ENCODE data around the gene MAN1A1. TPM values are rescaled to one million over a fixed set of nuclear protein-coding genes. Genes with fewer than 3 reads are reported as not detected.

Gene MAN1A1
- total RNA-seq, 1 donor = 33.4 TPM

DNA sequence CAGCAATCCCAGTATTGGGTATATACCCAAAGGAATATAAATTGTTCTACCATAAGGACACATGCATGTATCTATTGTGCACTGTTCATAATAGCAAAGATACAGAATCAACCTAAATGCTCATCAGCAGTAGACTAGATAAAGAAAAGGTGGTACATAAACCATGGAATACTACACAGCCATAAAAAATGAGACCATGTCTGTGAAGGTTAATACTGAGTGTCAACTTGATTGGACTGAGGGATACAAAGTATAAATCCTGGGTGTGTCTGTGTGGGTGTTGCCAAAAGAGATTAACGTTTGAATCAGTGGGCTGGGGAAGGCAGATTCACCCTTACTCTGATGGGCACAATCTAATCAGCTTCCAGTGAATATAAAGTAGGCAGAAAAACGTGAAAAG, 86.9 kb downstream of the MAN1A1 start:
- peaks cover 2% of the 10 kb centered on the region for H3K4me1 ChIP-seq (ENCODE audit: insufficient read depth, low read length)
- no peak overlapping the region for H3K4me3 ChIP-seq (ENCODE audit: low read length)
- no peaks in the 10 kb centered on the region for H3K9me3 ChIP-seq (ENCODE audit: low read depth, low read length)
- H3K27me3 ChIP-seq (ENCODE audit: insufficient read depth, low read length) = no peaks in the 10 kb centered on the region

DNA sequence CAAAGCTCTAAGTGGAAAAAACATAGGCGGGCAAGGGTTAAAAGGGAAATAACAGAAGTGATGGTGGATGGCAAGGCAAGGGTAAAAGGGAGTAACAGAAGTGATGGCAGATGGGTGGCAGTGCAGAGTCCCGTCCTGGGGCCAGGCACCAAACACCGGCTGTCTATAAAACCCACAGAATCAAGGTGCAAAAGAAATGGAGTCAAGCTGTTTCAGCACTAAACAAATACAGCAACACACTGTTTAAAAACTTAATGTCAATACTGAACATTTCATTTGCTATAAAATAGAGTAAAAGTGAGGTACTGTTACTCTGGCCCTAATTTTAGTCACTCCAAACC, 87.6 kb downstream of the MAN1A1 start:
- no peaks in the 10 kb centered on the region for H3K27me3 ChIP-seq (ENCODE audit: insufficient read depth, low read length)

DNA sequence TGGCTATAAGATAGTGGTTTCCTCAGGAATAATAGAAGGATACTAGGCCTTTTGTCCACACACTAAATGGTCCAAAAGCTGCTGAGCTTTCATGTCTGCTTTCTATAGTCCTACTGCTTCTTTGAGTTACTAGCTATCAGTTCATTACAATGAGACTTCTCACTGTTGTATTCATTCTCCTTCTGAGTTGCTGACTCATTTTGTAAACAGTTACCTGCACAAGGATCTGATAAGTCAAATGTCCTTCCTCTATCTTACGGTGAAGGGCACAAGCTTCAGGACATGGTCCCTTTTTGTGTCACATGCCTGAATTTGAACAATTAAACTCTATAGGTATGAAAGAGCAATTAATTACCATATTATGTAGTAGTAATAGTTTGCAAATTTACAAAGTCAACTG, 90.5 kb downstream of the MAN1A1 start:
- Histone ChIP-seq H3K4me1 (ENCODE audit: insufficient read depth, low read length) (no peaks in the 10 kb centered on the region), H3K27me3 (ENCODE audit: insufficient read depth, low read length) (no peaks in the 10 kb centered on the region), H3K4me3 (ENCODE audit: low read length) (no peak overlapping the region), H3K9me3 (ENCODE audit: low read depth, low read length) (no peaks in the 10 kb centered on the region)

More for the DNA sequence above, 87.6 kb downstream of the MAN1A1 start:
- no peak overlapping the region for H3K4me3 ChIP-seq (ENCODE audit: low read length)
- H3K9me3 ChIP-seq (ENCODE audit: low read depth, low read length) = no peaks in the 10 kb centered on the region
- H3K4me1 ChIP-seq (ENCODE audit: insufficient read depth, low read length) = no peaks in the 10 kb centered on the region

DNA sequence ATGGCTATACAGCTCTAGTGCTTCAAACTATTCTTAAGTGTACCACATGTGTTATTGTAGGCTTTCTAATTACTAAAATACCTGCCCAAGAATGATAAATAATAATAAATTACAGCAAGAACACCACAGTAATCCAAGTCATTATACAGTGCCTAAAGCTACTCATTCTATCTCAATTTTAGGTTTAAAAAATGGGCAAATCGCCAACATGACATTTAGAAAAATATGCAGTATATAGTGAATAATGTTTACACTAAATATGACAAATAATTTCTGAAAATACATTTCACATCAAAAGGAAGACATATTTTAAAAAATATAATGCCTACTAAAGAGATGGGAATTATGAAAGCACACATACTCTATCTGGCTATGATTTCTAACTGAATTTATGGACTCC, 91.8 kb downstream of the MAN1A1 start:
- no peaks in the 10 kb centered on the region for H3K4me1 ChIP-seq (ENCODE audit: insufficient read depth, low read length)
- no peaks in the 10 kb centered on the region for H3K27me3 ChIP-seq (ENCODE audit: insufficient read depth, low read length)
- no peak overlapping the region for H3K4me3 ChIP-seq (ENCODE audit: low read length)
- H3K9me3 ChIP-seq (ENCODE audit: low read depth, low read length) = no peaks in the 10 kb centered on the region

DNA sequence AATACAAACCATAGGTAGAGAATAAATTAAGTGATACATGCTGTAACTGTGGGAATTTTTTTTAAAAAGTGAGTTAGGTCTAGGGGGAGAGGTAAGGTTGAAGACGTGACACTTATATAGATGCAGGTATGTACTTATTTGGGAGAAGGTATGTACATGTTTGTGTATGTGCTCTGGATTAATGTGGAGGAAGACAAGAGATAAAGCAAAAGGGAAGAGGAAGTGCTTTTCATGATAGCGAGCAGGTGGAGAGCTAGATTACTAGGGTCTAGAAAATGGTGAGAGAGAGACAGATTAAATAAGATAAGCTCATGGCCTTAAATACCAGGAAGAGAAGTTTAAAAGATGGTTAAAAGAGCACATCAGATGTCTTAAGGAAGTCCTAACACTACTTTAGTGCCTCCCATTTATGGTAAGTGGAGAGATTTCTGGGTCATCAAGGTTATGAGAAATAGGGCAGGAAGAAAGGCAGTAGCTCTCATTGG, 92.5 kb downstream of the MAN1A1 start:
- Histone ChIP-seq H3K4me1 (ENCODE audit: insufficient read depth, low read length) (no peaks in the 10 kb centered on the region), H3K4me3 (ENCODE audit: low read length) (no peak overlapping the region), H3K9me3 (ENCODE audit: low read depth, low read length) (no peaks in the 10 kb centered on the region), H3K27me3 (ENCODE audit: insufficient read depth, low read length) (no peaks in the 10 kb centered on the region)

DNA sequence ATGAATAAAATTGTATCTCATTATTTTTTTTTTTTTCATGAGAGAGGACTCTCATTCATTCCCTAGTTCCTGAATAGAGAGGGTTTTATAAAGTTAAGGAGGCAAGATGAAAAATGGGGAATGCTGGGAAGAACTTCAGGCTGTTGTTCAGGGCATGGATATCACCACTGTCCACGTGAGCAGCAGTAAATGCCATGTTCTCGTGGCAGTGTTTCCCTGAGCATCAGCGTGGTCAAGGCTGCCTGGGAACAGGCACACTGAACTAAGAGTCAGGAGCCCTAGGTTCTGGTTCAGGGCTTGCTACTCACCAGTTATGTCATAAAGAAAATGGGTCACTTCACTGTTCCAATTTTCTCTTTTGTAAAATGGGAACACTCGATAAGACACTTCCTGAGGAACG, 93.2 kb downstream of the MAN1A1 start:
- Histone ChIP-seq H3K4me1 (ENCODE audit: insufficient read depth, low read length) (no peaks in the 10 kb centered on the region), H3K27me3 (ENCODE audit: insufficient read depth, low read length) (no peaks in the 10 kb centered on the region), H3K9me3 (ENCODE audit: low read depth, low read length) (no peaks in the 10 kb centered on the region), H3K4me3 (ENCODE audit: low read length) (no peak overlapping the region)

DNA sequence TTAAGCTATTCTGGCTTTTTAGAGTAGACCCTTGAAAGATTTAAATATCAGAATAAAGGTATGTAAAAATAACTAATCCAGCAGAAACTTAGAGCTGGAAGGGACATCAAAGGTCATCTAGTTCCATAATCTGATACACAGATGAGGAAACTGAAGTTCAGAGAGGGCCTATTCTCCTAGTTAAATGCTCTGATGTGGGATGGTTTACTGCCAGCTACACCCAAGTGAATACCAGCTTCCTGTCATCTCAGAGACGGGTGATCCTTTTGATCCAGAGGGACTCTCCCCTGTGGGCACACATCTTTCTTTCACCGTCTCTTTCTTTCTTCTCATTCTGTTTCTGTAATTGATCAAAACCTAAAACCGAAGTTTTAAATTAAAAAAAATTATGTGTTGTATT, 94.1 kb downstream of the MAN1A1 start:
- H3K4me1 ChIP-seq (ENCODE audit: insufficient read depth, low read length) = no peaks in the 10 kb centered on the region
- H3K4me3 ChIP-seq (ENCODE audit: low read length) = no peak overlapping the region
- H3K27me3 ChIP-seq (ENCODE audit: insufficient read depth, low read length) = no peaks in the 10 kb centered on the region
- no peaks in the 10 kb centered on the region for H3K9me3 ChIP-seq (ENCODE audit: low read depth, low read length)

DNA sequence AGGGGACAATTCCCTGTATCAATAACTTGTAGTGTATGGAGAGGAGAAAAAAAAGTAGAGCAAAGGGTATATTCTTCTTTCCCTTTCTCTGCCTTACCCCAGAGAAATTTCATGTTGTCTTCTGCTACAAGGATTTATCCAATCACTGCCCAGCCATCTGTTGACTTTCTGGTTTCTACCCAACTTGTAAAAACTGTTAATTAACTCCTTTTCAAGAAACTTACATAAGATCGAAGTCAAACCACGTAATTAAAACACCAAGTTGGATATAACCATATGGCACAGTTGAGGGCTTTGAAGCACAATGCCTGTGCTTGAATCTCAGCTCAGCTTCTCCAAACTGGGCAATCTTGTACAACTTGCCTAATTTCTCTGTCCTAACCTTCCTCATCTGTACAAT, 99.5 kb downstream of the MAN1A1 start:
- Histone ChIP-seq H3K4me1 (ENCODE audit: insufficient read depth, low read length) (no peaks in the 10 kb centered on the region), H3K9me3 (ENCODE audit: low read depth, low read length) (no peaks in the 10 kb centered on the region), H3K4me3 (ENCODE audit: low read length) (no peak overlapping the region), H3K27me3 (ENCODE audit: insufficient read depth, low read length) (no peaks in the 10 kb centered on the region)

DNA sequence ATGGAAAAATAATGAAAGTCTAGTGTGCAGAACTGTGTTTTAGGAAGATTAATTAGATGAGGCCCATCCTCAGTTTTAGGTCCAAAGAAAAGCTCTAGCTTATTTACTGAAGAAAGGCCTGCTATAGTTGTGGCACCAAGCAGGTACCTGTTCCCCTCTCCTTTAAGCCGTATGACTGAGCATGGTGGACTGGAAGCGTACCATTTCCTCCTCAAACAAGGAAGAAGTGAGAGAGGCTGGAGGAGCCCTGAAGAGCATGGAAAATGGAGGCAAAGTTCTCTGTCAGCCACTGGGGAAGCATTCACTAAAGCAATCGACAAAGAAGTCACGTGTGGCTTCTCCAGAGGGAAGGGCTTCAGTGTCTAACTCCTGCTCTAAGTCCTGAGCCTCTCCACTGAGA, 100.2 kb downstream of the MAN1A1 start:
- no peaks in the 10 kb centered on the region for H3K9me3 ChIP-seq (ENCODE audit: low read depth, low read length)
- no peaks in the 10 kb centered on the region for H3K27me3 ChIP-seq (ENCODE audit: insufficient read depth, low read length)
- no peaks in the 10 kb centered on the region for H3K4me1 ChIP-seq (ENCODE audit: insufficient read depth, low read length)
- H3K4me3 ChIP-seq (ENCODE audit: low read length) = no peak overlapping the region

DNA sequence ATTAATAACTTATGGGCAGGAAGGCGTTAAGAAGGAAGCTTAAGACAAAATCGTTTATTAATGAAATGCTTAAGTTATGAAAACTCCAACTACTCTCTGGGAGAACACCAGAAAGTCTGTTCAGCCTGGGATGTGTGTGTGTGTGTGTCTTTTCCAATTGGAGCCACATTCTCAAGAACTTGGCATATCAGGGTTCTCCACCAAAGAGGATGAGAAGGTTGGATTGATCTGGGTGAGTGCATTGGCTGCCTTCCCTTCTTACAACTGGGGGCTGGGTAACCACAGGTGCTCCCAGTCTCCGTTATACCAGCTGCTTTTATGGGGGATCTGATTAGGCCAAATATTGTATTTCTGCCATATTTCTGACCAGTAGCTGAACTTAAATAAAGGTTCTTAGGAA, 102.1 kb downstream of the MAN1A1 start:
- Histone ChIP-seq H3K4me3 (ENCODE audit: low read length) (no peak overlapping the region), H3K4me1 (ENCODE audit: insufficient read depth, low read length) (no peaks in the 10 kb centered on the region), H3K27me3 (ENCODE audit: insufficient read depth, low read length) (no peaks in the 10 kb centered on the region), H3K9me3 (ENCODE audit: low read depth, low read length) (no peaks in the 10 kb centered on the region)

DNA sequence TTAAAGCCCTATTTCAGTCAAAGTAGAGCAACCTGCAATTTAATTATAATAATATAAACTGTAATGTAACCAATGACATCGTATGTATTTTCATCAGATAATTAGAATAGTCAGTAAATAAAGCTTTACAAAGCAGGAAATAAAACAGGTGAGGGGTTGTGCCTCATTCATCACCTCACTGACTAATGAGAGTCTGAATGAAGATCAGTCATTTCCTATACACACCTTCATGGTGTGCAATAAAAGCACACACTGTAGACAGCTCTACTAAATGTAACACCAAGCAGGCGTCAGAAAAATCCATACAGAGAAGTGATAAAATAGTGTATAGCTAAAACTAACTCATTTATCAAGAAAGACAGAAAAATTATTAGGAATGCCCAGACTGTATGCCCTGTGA, 105.9 kb downstream of the MAN1A1 start:
- Histone ChIP-seq H3K9me3 (ENCODE audit: low read depth, low read length) (no peaks in the 10 kb centered on the region), H3K4me1 (ENCODE audit: insufficient read depth, low read length) (no peaks in the 10 kb centered on the region), H3K27me3 (ENCODE audit: insufficient read depth, low read length) (no peaks in the 10 kb centered on the region), H3K4me3 (ENCODE audit: low read length) (no peak overlapping the region)

DNA sequence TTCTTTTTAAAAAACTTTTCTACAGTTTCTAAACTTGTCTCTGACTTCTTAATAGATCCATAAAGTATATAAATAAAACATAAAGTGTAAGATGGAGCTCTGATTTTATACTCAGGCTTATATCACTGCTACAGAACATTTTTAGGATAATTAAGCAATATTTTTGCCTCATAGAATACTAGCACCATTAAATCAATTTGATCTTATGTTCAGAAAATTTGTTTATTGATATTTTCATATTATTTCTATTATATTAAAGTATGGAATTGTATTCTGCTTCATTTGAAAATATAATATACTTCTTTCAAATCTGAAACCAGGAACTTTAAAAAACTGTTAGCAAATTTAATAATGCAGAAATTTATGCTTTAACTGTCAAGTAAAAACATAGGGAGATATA, 106.5 kb downstream of the MAN1A1 start:
- Histone ChIP-seq H3K4me1 (ENCODE audit: insufficient read depth, low read length) (no peaks in the 10 kb centered on the region), H3K27me3 (ENCODE audit: insufficient read depth, low read length) (no peaks in the 10 kb centered on the region), H3K9me3 (ENCODE audit: low read depth, low read length) (no peaks in the 10 kb centered on the region), H3K4me3 (ENCODE audit: low read length) (no peak overlapping the region)

DNA sequence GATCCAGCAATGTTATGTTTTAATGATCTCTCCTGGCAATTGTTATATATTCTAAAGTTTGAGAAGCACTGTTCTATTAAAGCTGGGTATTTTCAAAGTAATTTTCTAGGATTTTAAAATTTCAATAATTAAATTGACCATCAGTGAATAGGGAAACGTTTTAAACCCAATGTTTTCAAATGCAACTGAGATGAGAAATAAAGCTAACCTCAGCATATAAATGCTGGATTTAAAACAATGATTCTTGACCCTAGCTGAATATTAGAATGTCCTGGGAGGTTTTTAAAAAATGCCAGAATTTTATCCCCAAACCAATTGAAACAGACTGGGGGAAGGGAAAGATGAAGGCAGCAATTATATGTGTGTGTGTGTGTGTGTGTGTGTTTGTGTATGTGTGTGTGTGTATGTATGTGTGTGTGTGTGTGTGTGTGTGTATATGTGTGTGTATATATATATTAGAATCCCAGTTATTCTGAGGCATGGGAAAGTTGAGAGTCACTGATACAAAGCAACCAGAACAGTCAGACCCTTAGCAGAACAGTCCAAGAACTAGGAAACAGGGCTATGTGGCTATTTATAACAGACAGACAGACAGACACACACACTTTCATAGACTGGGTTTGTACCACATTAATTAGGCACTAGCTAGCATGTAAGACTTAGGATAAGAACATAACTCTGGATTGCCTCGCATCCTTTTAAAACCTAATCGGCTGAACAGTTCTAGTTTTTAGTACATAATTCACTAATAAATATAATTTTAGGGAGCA, 107.8 kb downstream of the MAN1A1 start:
- no peaks in the 10 kb centered on the region for H3K27me3 ChIP-seq (ENCODE audit: insufficient read depth, low read length)
- H3K9me3 ChIP-seq (ENCODE audit: low read depth, low read length) = no peaks in the 10 kb centered on the region
- no peaks in the 10 kb centered on the region for H3K4me1 ChIP-seq (ENCODE audit: insufficient read depth, low read length)
- H3K4me3 ChIP-seq (ENCODE audit: low read length) = no peak overlapping the region

DNA sequence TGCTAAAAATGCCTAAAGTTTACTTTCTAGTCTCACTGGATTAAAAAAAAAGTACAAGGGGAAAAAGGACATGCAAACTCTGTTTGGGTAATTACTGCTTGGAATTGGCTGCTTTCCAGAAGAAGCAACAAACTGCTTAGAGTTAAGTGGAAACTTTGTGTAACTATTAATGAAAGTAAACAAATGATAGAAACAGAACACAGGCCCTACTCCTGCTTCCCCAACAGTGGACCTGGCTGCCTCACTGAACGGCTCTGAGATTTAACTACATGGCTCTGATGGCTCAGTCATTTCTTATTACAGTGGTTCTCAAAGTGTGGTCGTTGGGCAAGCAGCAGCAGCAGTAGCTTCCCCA, 108.5 kb downstream of the MAN1A1 start:
- H3K27me3 ChIP-seq (ENCODE audit: insufficient read depth, low read length) = no peaks in the 10 kb centered on the region
- H3K4me1 ChIP-seq (ENCODE audit: insufficient read depth, low read length) = no peaks in the 10 kb centered on the region
- no peaks in the 10 kb centered on the region for H3K9me3 ChIP-seq (ENCODE audit: low read depth, low read length)
- no peak overlapping the region for H3K4me3 ChIP-seq (ENCODE audit: low read length)

DNA sequence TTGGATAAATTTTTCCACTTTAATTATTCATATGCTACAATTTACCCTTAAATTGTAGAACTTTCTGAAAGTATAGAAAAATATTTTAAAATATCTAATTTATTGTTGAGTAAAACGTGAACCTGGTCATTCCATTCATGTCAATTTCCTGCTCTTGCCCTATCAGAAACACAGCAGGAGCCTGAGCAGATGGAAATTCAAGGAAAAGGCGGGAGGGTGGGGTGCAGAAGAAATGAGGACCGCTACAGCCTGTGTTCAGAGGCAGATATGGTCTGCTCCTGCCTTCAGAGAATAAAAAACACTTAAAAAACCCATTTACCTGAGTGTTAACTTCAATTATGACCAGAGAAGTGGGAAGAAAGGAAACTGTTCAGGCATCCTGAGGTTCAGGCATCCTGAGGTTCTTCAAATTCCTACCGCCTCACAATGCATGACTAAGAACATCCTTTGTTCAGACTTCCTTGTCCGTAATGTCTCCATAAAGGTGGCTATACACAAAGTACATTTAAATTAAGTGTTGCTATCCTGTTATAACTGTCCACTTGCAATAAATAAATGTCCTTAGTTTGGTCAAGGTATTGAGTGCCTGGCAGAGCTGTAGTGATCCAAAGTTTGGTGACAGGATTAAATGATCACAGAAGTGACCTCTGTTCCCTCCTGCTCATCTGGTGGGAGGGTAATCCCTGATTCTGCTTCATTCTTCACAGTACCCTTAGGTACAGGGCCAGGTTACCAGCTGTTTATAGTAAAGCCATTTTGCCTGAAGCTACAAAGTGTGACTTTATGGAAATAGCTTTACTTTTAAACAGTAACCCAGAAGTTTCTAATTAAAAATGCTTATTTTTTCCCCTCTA, 109.1 kb downstream of the MAN1A1 start:
- no peaks in the 10 kb centered on the region for H3K9me3 ChIP-seq (ENCODE audit: low read depth, low read length)
- no peaks in the 10 kb centered on the region for H3K27me3 ChIP-seq (ENCODE audit: insufficient read depth, low read length)
- no peak overlapping the region for H3K4me3 ChIP-seq (ENCODE audit: low read length)
- H3K4me1 ChIP-seq (ENCODE audit: insufficient read depth, low read length) = no peaks in the 10 kb centered on the region

Data from mononuclear cell (primary cell).